ENCODE data around the gene PARVB. TPM values are rescaled to one million over a fixed set of nuclear protein-coding genes. Genes with fewer than 3 reads are reported as not detected.

Gene PARVB
- total RNA-seq, 1 experiment from 2014 or later = 33.0 TPM

GRCh38 chr22:43993072-43993760 lies 30.9 kb upstream of the PARVB start:
- peaks cover 26% of the 10 kb centered on the region for H3K4me1 ChIP-seq (replicated peaks)
- peaks cover 94% of the 10 kb centered on the region for H3K36me3 ChIP-seq
- DNase-seq (ENCODE audit: low read depth in 1 of 2, low spot score in 2 of 2) = peak; percentile 51 to 63
- H3K4me3 ChIP-seq = no peak overlapping the region
- H3K27me3 ChIP-seq (replicated peaks) = no peaks in the 10 kb centered on the region
- H3K27ac ChIP-seq = no peak overlapping the region
- no peaks in the 10 kb centered on the region for H3K9me3 ChIP-seq (replicated peaks)

GRCh38 chr22:43994006-43994405 lies 30.1 kb upstream of the PARVB start:
- no peak overlapping the region for H3K4me3 ChIP-seq
- H3K9me3 ChIP-seq (replicated peaks) = no peaks in the 10 kb centered on the region
- peaks cover 94% of the 10 kb centered on the region for H3K36me3 ChIP-seq
- DNase-seq (ENCODE audit: low read depth in 1 of 2, low spot score in 2 of 2) = no peak
- H3K27ac ChIP-seq = no peak overlapping the region
- peaks cover 26% of the 10 kb centered on the region for H3K4me1 ChIP-seq (replicated peaks)
- no peaks in the 10 kb centered on the region for H3K27me3 ChIP-seq (replicated peaks)

- peaks cover 26% of the 10 kb centered on the region for H3K4me1 ChIP-seq (replicated peaks)
- no peak for DNase-seq (ENCODE audit: low read depth in 1 of 2, low spot score in 2 of 2)
- H3K27me3 ChIP-seq (replicated peaks) = no peaks in the 10 kb centered on the region
- H3K9me3 ChIP-seq (replicated peaks) = no peaks in the 10 kb centered on the region
- H3K36me3 ChIP-seq = peaks cover 94% of the 10 kb centered on the region
- no peak overlapping the region for H3K4me3 ChIP-seq
- no peak overlapping the region for H3K27ac ChIP-seq
Measured at GRCh38 chr22:43994416-43994815, 29.7 kb upstream of the PARVB start.

- H3K27me3 ChIP-seq (replicated peaks) = no peaks in the 10 kb centered on the region
- H3K36me3 ChIP-seq = peaks cover 86% of the 10 kb centered on the region
- no peak overlapping the region for H3K27ac ChIP-seq
- H3K9me3 ChIP-seq (replicated peaks) = no peaks in the 10 kb centered on the region
- no peak for DNase-seq (ENCODE audit: low read depth in 1 of 2, low spot score in 2 of 2)
- H3K4me1 ChIP-seq (replicated peaks) = peaks cover 26% of the 10 kb centered on the region
- H3K4me3 ChIP-seq = no peak overlapping the region
Measured at GRCh38 chr22:43995057-43995685, 28.9 kb upstream of the PARVB start.

- H3K36me3 ChIP-seq = peaks cover 83% of the 10 kb centered on the region
- H3K4me3 ChIP-seq = no peak overlapping the region
- DNase-seq (ENCODE audit: low read depth in 1 of 2, low spot score in 2 of 2) = no peak
Measured at GRCh38 chr22:43995798-43996169, 28.3 kb upstream of the PARVB start.

GRCh38 chr22:43996170-43996980 lies 27.7 kb upstream of the PARVB start:
- Histone ChIP-seq H3K27ac (no peak overlapping the region), H3K4me3 (no peak overlapping the region), H3K4me1 (replicated peaks) (peaks cover 21% of the 10 kb centered on the region), H3K27me3 (replicated peaks) (no peaks in the 10 kb centered on the region), H3K9me3 (replicated peaks) (no peaks in the 10 kb centered on the region), H3K36me3 (peaks cover 78% of the 10 kb centered on the region)
- no peak for DNase-seq (ENCODE audit: low read depth in 1 of 2, low spot score in 2 of 2)

More at GRCh38 chr22:43995798-43996169, 28.3 kb upstream of the PARVB start:
- H3K27me3 ChIP-seq (replicated peaks) = no peaks in the 10 kb centered on the region
- no peak overlapping the region for H3K27ac ChIP-seq
- H3K4me1 ChIP-seq (replicated peaks) = peaks cover 22% of the 10 kb centered on the region
- H3K9me3 ChIP-seq (replicated peaks) = no peaks in the 10 kb centered on the region

GRCh38 chr22:43996981-43997265 lies 27.2 kb upstream of the PARVB start:
- H3K27ac ChIP-seq = no peak overlapping the region
- no peak overlapping the region for H3K4me3 ChIP-seq
- peaks cover 15% of the 10 kb centered on the region for H3K4me1 ChIP-seq (replicated peaks)
- H3K36me3 ChIP-seq = peaks cover 73% of the 10 kb centered on the region
- no peaks in the 10 kb centered on the region for H3K9me3 ChIP-seq (replicated peaks)
- H3K27me3 ChIP-seq (replicated peaks) = no peaks in the 10 kb centered on the region
- DNase-seq (ENCODE audit: low read depth in 1 of 2, low spot score in 2 of 2) = no peak

- H3K4me1 ChIP-seq (replicated peaks) = no peaks in the 10 kb centered on the region; the same call in 1 of the 2 replicates
- no peak for DNase-seq (ENCODE audit: low read depth in 1 of 2, low spot score in 2 of 2)
- no peaks in the 10 kb centered on the region for H3K9me3 ChIP-seq (replicated peaks)
- H3K27me3 ChIP-seq (replicated peaks) = no peaks in the 10 kb centered on the region
- no peak overlapping the region for H3K27ac ChIP-seq
- peaks cover 56% of the 10 kb centered on the region for H3K36me3 ChIP-seq
- H3K4me3 ChIP-seq = no peak overlapping the region
Measured at GRCh38 chr22:43998679-43999264, 25.3 kb upstream of the PARVB start.

- Histone ChIP-seq H3K27me3 (replicated peaks) (no peaks in the 10 kb centered on the region), H3K4me3 (no peak overlapping the region), H3K4me1 (replicated peaks) (no peaks in the 10 kb centered on the region), H3K27ac (no peak overlapping the region), H3K9me3 (replicated peaks) (no peaks in the 10 kb centered on the region), H3K36me3 (peaks cover 50% of the 10 kb centered on the region)
- DNase-seq (ENCODE audit: low read depth in 1 of 2, low spot score in 2 of 2) = no peak
Measured at GRCh38 chr22:43999378-43999777, 24.7 kb upstream of the PARVB start.

GRCh38 chr22:44000123-44000522 lies 24.0 kb upstream of the PARVB start:
- H3K36me3 ChIP-seq = peaks cover 42% of the 10 kb centered on the region
- H3K4me3 ChIP-seq = no peak overlapping the region
- no peaks in the 10 kb centered on the region for H3K4me1 ChIP-seq (replicated peaks)
- H3K27ac ChIP-seq = no peak overlapping the region
- H3K27me3 ChIP-seq (replicated peaks) = no peaks in the 10 kb centered on the region
- H3K9me3 ChIP-seq (replicated peaks) = no peaks in the 10 kb centered on the region
- no peak for DNase-seq (ENCODE audit: low read depth in 1 of 2, low spot score in 2 of 2)

- Histone ChIP-seq H3K9me3 (replicated peaks) (0 out of 2 replicates have a peak, but pooled peaks cover 4% of the 10 kb centered on the region), H3K4me3 (no peak overlapping the region), H3K4me1 (replicated peaks) (no peaks in the 10 kb centered on the region), H3K36me3 (peaks cover 30% of the 10 kb centered on the region), H3K27ac (no peak overlapping the region), H3K27me3 (replicated peaks) (no peaks in the 10 kb centered on the region)
- DNase-seq (ENCODE audit: low read depth in 1 of 2, low spot score in 2 of 2) = no peak
Measured at GRCh38 chr22:44001521-44001920, 22.6 kb upstream of the PARVB start.

- Histone ChIP-seq H3K27ac (no peak overlapping the region), H3K27me3 (replicated peaks) (no peaks in the 10 kb centered on the region), H3K4me1 (replicated peaks) (no peaks in the 10 kb centered on the region), H3K36me3 (peaks cover 22% of the 10 kb centered on the region), H3K4me3 (no peak overlapping the region), H3K9me3 (replicated peaks) (0 out of 2 replicates have a peak, but pooled peaks cover 4% of the 10 kb centered on the region)
- DNase-seq (ENCODE audit: low read depth in 1 of 2, low spot score in 2 of 2) = no peak
Measured at GRCh38 chr22:44002324-44002723, 21.8 kb upstream of the PARVB start.

- Histone ChIP-seq H3K4me3 (no peak overlapping the region), H3K27me3 (replicated peaks) (no peaks in the 10 kb centered on the region), H3K27ac (no peak overlapping the region), H3K36me3 (peaks cover 15% of the 10 kb centered on the region), H3K9me3 (replicated peaks) (0 out of 2 replicates have a peak, but pooled peaks cover 4% of the 10 kb centered on the region), H3K4me1 (replicated peaks) (no peaks in the 10 kb centered on the region)
- DNase-seq (ENCODE audit: low read depth in 1 of 2, low spot score in 2 of 2) = no peak
Measured at GRCh38 chr22:44002997-44003396, 21.1 kb upstream of the PARVB start.

Data from SJSA1 (cell line).